ENCODE measurements around the gene ENG. TPM values are rescaled to one million over a fixed set of nuclear protein-coding genes. Genes with fewer than 3 reads are reported as not detected.

ENG gene
- total and polyA plus RNA-seq, 4 donors = 41.1 to 317 (median 131) TPM

DNA sequence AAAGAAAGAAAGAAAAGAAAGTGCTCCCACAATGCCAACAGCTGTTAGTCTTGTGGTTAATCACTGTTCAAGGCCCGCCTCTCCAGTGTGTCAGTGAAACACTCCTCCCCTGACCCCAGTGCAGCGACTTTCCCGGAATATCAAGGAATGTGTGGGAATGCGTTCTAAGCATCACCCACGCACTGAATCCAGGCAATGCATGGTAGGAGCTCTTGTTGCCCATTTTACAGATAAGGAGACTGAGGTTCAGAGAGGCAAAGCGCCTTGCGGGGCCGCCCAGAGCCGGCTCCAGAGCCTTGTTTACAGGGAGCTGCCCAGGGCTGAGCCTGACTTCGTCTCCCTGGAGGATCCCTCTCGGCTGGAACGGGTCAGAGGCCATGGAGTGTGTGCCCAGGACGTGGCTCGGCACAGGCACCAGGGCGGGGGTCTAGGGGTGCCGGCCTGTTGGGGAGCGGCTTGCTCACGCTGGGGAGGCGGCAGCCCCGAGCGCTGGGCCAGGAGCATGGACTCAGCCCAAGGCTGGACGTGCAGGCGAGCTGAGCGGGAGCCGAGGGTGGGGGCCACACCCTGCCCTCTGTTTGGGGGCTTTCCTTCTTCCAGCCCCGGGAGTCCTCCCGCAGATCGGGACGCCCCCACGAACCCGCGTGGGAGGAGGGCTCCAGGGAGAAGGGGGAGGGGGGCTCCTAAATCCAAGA is 44.1 kb upstream of the ENG start:
- peaks cover 0 to 4% (median 0%) of the 10 kb centered on the region in 4 donors for H3K9me3 ChIP-seq (ENCODE audit: control insufficient read depth in 4 of 4, insufficient read depth in 3 of 4, low read length in 3 of 4)
- H3K36me3 ChIP-seq (ENCODE audit: control insufficient read depth in 4 of 4, insufficient read depth in 4 of 4, low read length in 4 of 4) = peaks cover 9 to 29% (median 24%) of the 10 kb centered on the region in 4 donors
- peaks cover 6 to 30% (median 13%) of the 10 kb centered on the region in 5 donors for H3K4me1 ChIP-seq (ENCODE audit: control insufficient read depth in 5 of 5, insufficient read depth in 5 of 5, low read length in 5 of 5)
- H3K4me3 ChIP-seq = peak overlapping the region; percentile 91
- ATAC-seq (ENCODE audit: insufficient read depth, low FRiP score) (no peak), DNase-seq (peak; percentile 72 to 79 (median 78))
- 12 to 21% methylated on average over 32 of the region's 32 CpGs for WGBS, 2 donors
- no peak for TF ChIP-seq CTCF (IDR thresholded peaks at IDR 0.05; ENCODE audit: control extremely low read depth, extremely low read depth)
- H3K27ac ChIP-seq (ENCODE audit: low read depth in 1 of 2, low read length in 1 of 2) = peak overlapping the region; percentile 77 to 96
- H3K9ac ChIP-seq (ENCODE audit: insufficient read depth in 1 of 2, low read length in 2 of 2) = peak overlapping the region in 1 of 2 donors; percentile 55
- no peaks in the 10 kb centered on the region for H3K27me3 ChIP-seq (ENCODE audit: control insufficient read depth in 3 of 3, insufficient read depth in 3 of 3, low read length in 2 of 3)

DNA sequence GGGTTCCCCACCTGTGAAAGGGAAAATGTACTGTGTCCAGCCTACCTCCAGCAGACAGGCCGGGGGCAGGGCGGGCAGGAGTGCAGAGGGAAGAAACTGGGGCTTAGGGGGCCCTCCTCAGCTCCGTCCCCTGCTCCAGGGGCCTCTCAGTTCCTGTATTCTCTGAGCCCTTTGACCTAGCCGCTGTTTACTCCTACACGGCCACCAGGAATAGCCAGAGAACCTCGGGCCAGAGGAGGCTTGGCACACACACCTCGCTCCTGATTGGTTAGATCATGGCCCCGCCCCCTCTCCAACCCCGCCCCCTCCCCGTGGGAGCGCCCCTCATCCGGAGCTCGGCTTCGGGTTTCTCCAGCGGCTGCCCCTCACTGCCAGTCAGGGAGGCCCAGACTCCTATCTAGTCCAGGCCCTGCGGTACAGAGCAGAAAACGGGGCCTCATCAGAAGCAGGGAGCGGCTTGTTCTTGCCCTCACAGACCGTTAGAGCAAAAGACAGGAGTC is 42.8 kb upstream of the ENG start:
- H3K9ac ChIP-seq (ENCODE audit: insufficient read depth in 1 of 2, low read length in 2 of 2) = no peak overlapping the region
- no peaks in the 10 kb centered on the region for H3K27me3 ChIP-seq (ENCODE audit: control insufficient read depth in 3 of 3, insufficient read depth in 3 of 3, low read length in 2 of 3)
- no peak for TF ChIP-seq CTCF (IDR thresholded peaks at IDR 0.05; ENCODE audit: control extremely low read depth, extremely low read depth)
- H3K36me3 ChIP-seq (ENCODE audit: control insufficient read depth in 4 of 4, insufficient read depth in 4 of 4, low read length in 4 of 4) = peaks cover 15 to 40% (median 34%) of the 10 kb centered on the region in 4 donors
- ATAC-seq (ENCODE audit: insufficient read depth, low FRiP score) (peak; percentile 63), DNase-seq (peak; percentile 87 to 94 (median 93))
- WGBS, 2 donors = 15 to 20% methylated on average over 18 to 19 of the region's 19 CpGs
- H3K4me1 ChIP-seq (ENCODE audit: control insufficient read depth in 5 of 5, insufficient read depth in 5 of 5, low read length in 5 of 5) = peaks cover 4 to 25% (median 11%) of the 10 kb centered on the region in 5 donors
- H3K9me3 ChIP-seq (ENCODE audit: control insufficient read depth in 4 of 4, insufficient read depth in 3 of 4, low read length in 3 of 4) = peaks cover 0 to 11% (median 6%) of the 10 kb centered on the region in 4 donors
- H3K4me3 ChIP-seq = no peak overlapping the region
- peak overlapping the region; percentile 81 to 90 for H3K27ac ChIP-seq (ENCODE audit: low read depth in 1 of 2, low read length in 1 of 2)

GRCh38 chr9:127896395-127897192 is 42.1 kb upstream of the ENG start:
- H3K4me1 ChIP-seq (ENCODE audit: control insufficient read depth in 5 of 5, insufficient read depth in 5 of 5, low read length in 5 of 5) = peaks cover 4 to 25% (median 11%) of the 10 kb centered on the region in 5 donors
- no peaks in the 10 kb centered on the region for H3K27me3 ChIP-seq (ENCODE audit: control insufficient read depth in 3 of 3, insufficient read depth in 3 of 3, low read length in 2 of 3)
- 68 to 78% methylated on average over 16 of the region's 16 CpGs for WGBS, 2 donors
- H3K9me3 ChIP-seq (ENCODE audit: control insufficient read depth in 4 of 4, insufficient read depth in 3 of 4, low read length in 3 of 4) = peaks cover 0 to 11% (median 6%) of the 10 kb centered on the region in 4 donors
- TF ChIP-seq CTCF (IDR thresholded peaks at IDR 0.05; ENCODE audit: control extremely low read depth, extremely low read depth) = no peak
- no peak for ATAC-seq (ENCODE audit: insufficient read depth, low FRiP score)
- DNase-seq = peak in 2 of 3 donors; percentile 31 to 69
- H3K4me3 ChIP-seq = no peak overlapping the region
- H3K27ac ChIP-seq (ENCODE audit: low read depth in 1 of 2, low read length in 1 of 2) = peak overlapping the region; percentile 66 to 80
- peaks cover 15 to 40% (median 34%) of the 10 kb centered on the region in 4 donors for H3K36me3 ChIP-seq (ENCODE audit: control insufficient read depth in 4 of 4, insufficient read depth in 4 of 4, low read length in 4 of 4)
- H3K9ac ChIP-seq (ENCODE audit: insufficient read depth in 1 of 2, low read length in 2 of 2) = no peak overlapping the region

All from lung (tissue), 12 donors.